GM21381 (cell line): Measurements from ENCODE around the gene CFI.
"Not testable (repeated sequence)": the region's sequence is repeated elsewhere in the genome, so short reads cannot be mapped to it uniquely, and the experiment has no call there.

Source experiments
- ATAC-seq: cut with Tn5 transposase; IDR thresholded peaks from one replicate; pipeline ENCODE4 v1.9.1; 2021; ENCODE audit warnings: mild to moderate bottlenecking, moderate library complexity; ENCODE audit not compliant: unreplicated experiment

The CFI gene

GRCh38 chr4:109801099-109801789, 555 bp downstream of the CFI start:
- no peak for ATAC-seq

DNA sequence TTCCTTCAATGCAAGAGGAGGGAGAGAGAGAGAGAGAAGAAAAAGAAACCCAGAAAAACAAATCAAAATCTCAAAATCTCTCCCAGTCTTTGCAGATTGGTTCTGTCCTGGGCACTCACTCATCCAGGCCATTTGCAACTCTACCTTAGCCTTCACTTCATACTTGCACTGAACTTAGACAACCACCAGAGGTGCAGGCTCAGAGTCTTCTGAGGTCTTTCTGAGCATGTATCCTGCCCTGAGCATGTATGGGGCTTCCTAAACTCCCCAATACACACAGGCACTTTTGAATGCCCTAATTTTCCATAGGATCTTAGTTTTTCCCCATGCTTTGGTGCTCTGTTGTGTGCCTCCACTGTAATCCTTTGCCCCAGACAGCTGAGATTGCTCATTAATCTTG, 2.9 kb downstream of the CFI start:
- no peak for ATAC-seq

- no peak for ATAC-seq
Measured at GRCh38 chr4:109795059-109795458, 6.7 kb downstream of the CFI start.

DNA sequence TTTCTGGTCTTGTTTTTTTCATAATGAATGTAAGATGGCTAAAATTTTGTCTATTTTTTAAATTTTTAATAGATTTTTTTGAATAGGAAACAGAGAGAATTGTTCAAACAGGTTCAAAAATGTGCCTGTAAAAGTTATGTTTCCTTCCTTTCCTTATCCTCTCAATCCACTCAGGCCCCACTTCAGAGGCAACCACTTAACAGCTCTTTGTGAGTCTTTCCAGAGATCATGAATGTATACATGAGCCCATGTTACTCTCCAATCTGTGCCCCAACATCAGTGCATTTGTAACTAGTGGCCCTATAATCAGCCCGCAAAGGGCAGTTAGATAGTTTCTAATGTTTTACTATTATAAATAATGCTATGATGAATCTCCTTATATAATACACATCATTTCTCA, 14.0 kb downstream of the CFI start:
- ATAC-seq: no peak

GRCh38 chr4:109786846-109787245, 15.0 kb downstream of the CFI start:
- no peak for ATAC-seq

- not testable (repeated sequence) for ATAC-seq
Measured at GRCh38 chr4:109782092-109782491, 19.7 kb downstream of the CFI start.

GRCh38 chr4:109764789-109765402, 36.9 kb downstream of the CFI start:
- ATAC-seq: no peak

GRCh38 chr4:109764376-109764775, 37.4 kb downstream of the CFI start:
- no peak for ATAC-seq

DNA sequence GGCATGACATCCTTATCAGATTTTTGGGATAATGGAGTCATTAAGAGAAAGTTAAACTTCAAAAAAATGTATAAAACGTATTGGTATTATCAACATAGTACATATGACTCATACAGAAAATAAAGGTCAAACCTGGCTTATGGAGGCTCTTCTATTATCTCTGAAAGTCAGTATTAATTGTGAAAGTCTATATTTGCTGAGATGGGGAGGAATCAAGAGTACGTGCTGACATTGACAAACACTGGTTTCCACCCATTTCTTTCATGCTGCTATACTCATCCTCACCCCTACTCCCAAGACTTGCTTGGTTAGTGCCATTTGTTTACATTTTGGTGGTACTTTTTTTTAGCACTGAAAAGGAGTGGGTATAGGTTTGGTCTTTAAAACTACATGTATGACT, 41.1 kb downstream of the CFI start:
- ATAC-seq: no peak

GRCh38 chr4:109755656-109756055, 46.1 kb downstream of the CFI start:
- ATAC-seq: no peak

DNA sequence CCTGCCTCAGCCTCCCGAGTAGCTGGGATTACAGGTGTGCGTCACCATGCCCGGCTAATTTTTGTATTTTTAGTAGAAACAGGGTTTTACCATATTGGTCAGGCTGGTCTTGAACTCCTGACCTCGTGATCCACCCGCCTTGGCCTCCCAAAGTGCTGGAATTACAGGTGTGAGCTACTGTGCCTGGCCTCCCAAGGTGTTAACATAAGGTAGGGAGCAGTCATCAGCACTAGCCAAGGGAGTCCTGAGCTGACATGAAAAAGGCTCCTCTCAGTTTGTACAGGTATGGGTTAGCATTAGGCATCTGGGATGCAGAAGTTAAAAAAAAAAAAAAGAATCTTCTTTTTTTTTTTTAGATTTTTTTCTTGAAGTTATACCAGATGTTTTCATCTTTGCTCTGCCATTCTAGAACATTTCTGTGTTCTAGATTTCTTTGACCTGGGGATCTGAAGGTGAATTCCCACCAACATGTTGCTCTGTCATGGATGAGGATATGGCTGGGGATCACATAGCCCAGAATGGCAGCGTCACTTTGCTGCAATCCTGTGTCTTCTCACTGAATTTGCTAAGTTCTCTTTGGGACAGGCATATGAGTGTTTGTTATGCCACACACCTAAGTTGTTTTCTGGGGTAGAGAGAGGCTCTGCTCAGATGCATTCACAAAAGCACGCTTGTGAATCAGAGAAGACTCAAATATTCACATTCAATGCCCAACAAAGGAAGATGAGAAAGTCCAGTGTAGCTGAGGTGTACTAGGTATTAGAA, 47.5 kb downstream of the CFI start:
- ATAC-seq: no peak

DNA sequence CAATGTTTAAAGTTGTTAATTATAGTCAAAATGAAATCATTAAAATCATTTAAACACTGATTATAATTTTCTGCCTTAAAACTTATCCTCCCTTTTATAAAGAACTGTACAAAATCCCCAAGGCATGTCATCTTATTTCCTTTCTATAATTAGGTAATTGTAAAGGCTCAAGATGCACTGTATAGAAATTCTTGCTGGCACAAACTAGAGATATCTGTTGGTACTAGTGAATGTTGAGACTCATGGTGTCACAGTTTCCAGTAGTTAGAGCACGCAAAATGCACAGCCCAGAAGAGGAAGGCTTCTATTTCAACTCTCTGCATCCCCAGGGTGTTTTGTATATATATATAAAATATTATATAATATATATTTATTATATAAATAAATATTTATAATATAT, 49.3 kb downstream of the CFI start:
- no peak for ATAC-seq

GRCh38 chr4:109751852-109752251, 49.9 kb downstream of the CFI start:
- ATAC-seq: no peak

DNA sequence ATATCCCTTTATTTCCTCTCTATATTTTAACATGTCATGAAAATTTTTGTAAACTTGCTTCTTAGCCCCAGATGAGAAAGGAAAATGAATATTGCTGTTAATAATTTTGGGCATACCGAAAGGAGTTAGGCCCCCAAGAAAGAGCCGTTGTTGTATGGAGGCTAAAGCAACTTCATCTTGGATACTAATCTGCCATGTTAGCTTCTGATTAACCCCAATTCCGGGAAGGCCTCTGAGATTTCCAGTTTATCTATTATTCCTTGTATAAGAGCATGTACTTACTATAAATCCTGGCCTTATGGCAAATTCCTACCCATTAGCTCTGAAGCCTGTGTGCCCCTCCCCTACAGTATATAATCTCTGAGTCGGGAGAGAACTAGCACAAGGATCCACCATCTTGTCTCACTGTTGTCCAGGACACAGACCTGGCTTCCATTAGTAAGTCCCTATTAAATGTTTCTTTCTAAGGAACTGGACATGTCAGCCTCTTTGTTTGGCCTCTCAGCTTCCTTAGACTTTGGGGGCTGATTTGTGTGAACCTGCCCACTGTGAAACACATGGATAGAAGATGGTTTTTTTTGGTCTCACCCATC, 51.1 kb downstream of the CFI start:
- no peak for ATAC-seq

DNA sequence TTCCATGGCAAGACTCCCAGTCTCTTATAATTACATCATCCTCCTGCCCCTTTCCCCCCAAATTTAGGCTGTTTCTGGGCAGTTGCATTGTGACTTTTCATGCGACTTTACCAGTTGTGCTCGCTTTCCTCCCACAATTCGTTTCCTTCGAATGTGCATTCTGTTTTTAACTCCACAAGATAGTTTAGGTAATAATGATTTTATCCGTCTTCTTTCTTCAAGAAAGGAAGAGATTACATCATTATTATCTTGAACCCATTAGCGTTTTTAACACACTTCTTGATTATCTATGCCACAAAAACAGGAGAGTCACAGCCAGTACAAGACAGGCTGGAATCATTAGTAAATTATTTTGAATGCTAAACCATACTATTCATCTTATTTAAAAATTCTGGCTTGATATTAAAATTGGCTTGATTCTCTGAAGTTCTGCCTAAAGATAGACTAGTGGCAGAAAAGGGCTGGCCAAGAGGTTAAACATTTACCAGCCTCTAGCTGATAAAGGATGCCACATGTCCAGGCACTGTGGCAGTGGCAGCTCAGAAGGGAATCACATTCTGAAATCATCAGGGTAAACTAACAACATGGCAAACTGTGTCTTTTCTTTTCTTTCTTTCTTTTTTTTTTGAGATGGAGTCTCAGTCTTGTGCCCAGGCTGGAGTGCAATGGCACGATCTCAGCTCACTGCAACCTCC, 52.3 kb downstream of the CFI start:
- ATAC-seq: no peak

DNA sequence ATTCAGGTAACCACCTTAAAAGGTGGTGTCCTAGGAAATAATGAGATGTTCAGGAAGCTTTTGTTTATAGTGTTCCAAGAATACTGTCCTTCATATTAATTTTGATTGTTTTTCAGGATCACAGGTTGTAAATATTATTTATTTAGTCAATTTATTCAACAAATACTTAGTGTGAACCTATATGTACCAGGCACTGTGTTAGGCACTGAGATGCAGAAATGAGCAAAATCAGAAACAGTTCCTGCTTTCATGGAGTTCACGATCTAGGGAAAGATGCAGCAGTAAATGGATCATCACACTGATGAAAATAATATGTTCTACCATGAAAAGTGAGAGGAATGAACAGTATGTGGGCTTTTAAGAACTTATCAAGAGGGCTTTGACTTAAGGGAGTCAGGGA, 53.7 kb downstream of the CFI start:
- ATAC-seq: no peak

DNA sequence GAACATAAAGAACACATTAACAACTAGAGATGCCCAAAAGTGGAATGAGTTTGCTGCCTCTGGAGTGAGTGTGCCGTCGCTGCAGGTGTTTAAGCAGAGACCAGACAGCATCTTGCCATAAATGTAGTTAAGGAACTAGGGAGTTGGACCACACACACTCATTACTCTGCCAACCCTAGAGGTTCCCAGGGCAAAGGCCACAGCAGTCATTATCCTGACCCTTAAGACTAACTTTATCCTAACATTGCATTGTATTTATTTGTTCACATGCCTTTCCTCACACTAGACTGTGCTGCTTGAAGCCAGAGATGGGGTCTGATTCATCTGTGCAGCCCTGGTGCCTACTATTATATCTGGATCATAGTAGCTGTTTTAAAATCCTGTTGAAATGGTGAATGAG, 55.1 kb downstream of the CFI start:
- ATAC-seq: no peak

DNA sequence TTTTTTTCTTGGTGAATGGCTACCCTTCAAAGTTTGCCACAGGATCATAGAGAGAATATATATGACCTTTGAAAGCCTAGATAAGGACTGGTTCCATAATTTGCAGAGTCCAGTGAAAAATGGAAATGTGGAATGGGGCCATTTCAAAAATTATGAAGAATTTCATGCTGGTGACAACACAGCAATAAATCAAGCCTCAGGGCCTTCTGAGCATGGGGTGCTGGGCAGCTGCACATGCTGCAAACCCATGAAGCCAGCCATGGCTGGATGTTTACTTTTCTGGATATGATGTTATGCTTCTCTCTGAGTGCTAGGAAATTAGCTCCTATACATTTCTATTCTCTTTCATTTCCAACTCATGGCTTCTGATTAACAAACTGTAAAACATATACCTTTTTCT, 56.0 kb downstream of the CFI start:
- no peak for ATAC-seq

- no peak for ATAC-seq
Measured at GRCh38 chr4:109739547-109739946, 62.3 kb downstream of the CFI start.

DNA sequence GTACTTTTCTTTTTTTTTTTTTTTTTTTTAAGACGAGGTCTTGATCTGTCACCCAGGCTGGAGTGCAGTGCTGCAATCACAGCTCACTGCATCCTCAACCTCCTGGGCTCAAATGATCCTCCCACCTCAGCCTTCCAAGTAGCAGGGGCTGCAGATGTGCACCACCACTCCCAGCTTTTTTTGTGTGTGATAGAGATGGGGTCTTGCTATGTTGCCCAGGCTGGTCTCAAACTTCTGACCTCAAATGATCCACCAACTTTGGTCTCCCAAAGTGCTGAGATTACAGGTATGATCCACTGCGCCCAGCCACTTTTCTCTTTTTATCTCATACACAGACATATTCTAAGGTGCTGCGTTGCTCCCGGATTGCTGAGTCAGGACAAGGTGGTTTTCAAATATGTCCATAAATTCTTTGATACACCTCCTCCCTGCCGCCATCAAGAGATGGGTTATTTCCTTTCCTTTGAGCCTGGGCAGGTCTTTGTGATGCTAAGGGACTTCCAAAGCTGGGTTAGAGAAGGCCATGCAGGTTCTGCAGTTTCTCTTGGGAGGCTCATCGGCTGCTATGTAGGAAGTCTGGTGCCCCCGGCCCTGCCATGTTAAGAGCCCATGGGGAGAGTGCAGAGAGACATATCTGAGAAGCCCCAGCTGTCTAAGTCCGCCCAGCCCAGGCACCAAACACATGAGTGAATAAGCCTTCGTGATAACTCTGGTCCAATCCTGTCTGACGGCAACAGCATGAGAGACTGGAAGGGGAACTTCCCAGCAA, 63.5 kb downstream of the CFI start:
- no peak for ATAC-seq
